ENCODE measurements around the gene C3orf80.

GRCh38 chr3:160195106-160195505, 30.1 kb upstream of the C3orf80 start:
- TF ChIP-seq, protein P1, sequence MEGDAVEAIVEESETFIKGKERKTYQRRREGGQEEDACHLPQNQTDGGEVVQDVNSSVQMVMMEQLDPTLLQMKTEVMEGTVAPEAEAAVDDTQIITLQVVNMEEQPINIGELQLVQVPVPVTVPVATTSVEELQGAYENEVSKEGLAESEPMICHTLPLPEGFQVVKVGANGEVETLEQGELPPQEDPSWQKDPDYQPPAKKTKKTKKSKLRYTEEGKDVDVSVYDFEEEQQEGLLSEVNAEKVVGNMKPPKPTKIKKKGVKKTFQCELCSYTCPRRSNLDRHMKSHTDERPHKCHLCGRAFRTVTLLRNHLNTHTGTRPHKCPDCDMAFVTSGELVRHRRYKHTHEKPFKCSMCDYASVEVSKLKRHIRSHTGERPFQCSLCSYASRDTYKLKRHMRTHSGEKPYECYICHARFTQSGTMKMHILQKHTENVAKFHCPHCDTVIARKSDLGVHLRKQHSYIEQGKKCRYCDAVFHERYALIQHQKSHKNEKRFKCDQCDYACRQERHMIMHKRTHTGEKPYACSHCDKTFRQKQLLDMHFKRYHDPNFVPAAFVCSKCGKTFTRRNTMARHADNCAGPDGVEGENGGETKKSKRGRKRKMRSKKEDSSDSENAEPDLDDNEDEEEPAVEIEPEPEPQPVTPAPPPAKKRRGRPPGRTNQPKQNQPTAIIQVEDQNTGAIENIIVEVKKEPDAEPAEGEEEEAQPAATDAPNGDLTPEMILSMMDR (conservative IDR thresholded peaks at IDR 0.05), result no peak
- TF ChIP-seq ZFX (IDR thresholded peaks at IDR 0.05), result no peak

Data from C4-2B (cell line).